Lower lobe of right lung (tissue), 2 donors: Measurements from ENCODE around the gene ASS1. TPM values are rescaled to one million over a fixed set of nuclear protein-coding genes. Genes with fewer than 3 reads are reported as not detected.

Source experiments
- ATAC-seq, 2 donors: fragments of 200-7000 bp; cut with Tn5 transposase; one replicate each; pipeline ENCODE4 v1.9.1; 2020 to 2022; ENCODE audit warnings: mild to moderate bottlenecking in 2 of 2, moderate library complexity in 2 of 2
- DNase-seq: peaks from one replicate; pipeline ENCODE4 v3.0.0-alpha.2; 2020
- H3K27ac ChIP-seq: fragments of 200-600 bp; one replicate; pipeline ENCODE4 v1.8.0; 2022
- H3K27me3 ChIP-seq: fragments of 200-600 bp; one replicate; pipeline ENCODE4 v1.8.0; 2022; ENCODE audit warnings: low read depth
- H3K36me3 ChIP-seq: fragments of 200-600 bp; one replicate; pipeline ENCODE4 v1.8.0; 2022; ENCODE audit warnings: mild to moderate bottlenecking
- H3K4me1 ChIP-seq: fragments of 200-600 bp; one replicate; pipeline ENCODE4 v1.8.0; 2022
- H3K4me3 ChIP-seq: fragments of 200-600 bp; one replicate; pipeline ENCODE4 v1.8.0; 2022; ENCODE audit warnings: mild to moderate bottlenecking
- H3K9me3 ChIP-seq: fragments of 200-600 bp; one replicate; pipeline ENCODE4 v1.8.0; 2022
- intact Hi-C: fragments of 100-400 bp; cut with DNase I; formaldehyde crosslinking; loops from one replicate; pipeline ENCODE4 v1.11.0; 2022
- total RNA-seq: library from RNA; stranded (reverse); fragmentation: NEBNext Ultra II Directional; extraction: Animal tissue kit (Norgen Biotek cat#: 25700); gene quantifications from one replicate; pipeline ENCODE4 v1.2.1, GENCODE V29; 2021
- TF ChIP-seq, protein P1 (sequence below): fragments of 200-600 bp; IDR thresholded peaks from one replicate; pipeline ENCODE4 v1.8.0; 2022; ENCODE audit warnings: antibody characterized with exemption, mild to moderate bottlenecking
- donor health status: DM: no; HTN: yes; CAD: no; lungs with severe emphysema.

ASS1 gene
- total RNA-seq, 1 donor from 2014 or later, result 75.2 TPM

DNA sequence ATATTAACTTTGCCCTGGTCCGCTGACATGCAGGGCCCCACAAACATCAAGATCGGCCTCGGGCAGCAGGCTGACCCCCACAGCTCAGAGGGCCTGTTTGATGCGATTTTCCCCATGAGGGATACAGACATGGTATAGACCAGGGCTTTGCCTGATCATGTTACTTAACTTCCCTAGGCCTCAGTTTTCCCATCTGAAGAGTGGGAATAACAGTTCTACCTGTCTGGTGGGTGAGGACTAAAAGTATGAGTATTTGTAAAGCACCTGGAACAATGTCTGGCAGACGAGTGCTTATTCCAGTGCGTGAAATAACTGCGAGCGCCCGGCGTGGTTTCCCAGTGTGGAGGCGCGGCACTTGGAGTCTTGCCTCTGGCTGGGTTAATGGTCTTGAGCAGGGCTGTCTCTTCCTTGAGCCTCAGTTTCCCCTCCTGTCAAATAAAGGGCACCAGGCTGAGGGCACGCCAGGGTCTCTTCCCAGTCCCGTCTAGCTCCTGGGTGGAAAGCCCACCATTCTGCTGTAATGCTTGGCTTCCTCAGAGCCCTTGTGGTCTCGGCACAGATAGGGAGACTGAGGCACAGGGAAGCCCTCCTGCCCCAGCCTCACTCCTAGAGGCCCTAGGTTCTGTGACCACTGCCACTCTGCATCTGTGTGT lies 47.2 kb downstream of the ASS1 start:
- Histone ChIP-seq H3K27ac (no peak overlapping the region), H3K9me3 (no peaks in the 10 kb centered on the region), H3K27me3 (no peaks in the 10 kb centered on the region), H3K36me3 (peaks cover 24% of the 10 kb centered on the region), H3K4me1 (no peaks in the 10 kb centered on the region), H3K4me3 (no peak overlapping the region)
- ATAC-seq, result no peak
- intact Hi-C loops, result no loop called here
- TF ChIP-seq, protein P1, sequence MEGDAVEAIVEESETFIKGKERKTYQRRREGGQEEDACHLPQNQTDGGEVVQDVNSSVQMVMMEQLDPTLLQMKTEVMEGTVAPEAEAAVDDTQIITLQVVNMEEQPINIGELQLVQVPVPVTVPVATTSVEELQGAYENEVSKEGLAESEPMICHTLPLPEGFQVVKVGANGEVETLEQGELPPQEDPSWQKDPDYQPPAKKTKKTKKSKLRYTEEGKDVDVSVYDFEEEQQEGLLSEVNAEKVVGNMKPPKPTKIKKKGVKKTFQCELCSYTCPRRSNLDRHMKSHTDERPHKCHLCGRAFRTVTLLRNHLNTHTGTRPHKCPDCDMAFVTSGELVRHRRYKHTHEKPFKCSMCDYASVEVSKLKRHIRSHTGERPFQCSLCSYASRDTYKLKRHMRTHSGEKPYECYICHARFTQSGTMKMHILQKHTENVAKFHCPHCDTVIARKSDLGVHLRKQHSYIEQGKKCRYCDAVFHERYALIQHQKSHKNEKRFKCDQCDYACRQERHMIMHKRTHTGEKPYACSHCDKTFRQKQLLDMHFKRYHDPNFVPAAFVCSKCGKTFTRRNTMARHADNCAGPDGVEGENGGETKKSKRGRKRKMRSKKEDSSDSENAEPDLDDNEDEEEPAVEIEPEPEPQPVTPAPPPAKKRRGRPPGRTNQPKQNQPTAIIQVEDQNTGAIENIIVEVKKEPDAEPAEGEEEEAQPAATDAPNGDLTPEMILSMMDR, result no peak
- DNase-seq, result no peak

DNA sequence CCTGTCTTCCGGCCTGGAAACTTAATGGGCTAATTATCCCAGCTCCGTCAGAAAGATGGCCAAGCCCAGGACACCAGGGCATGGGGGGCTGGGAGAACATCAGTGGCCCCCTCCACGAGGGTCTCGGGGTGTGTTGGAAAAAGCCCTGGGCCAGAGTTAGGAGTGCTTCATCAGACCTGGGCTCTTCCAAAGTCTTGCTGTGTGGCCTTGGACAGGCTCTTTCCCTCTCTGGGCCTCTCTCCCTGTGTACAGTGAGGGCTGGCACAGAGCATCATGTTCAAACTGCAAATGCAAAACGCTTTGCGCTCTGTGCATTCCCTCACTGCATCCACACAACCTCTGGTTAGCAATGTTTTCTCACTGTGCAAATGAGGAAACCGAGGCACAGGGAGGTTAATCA lies 48.3 kb downstream of the ASS1 start:
- TF ChIP-seq, protein P1, result no peak
- H3K36me3 ChIP-seq, result peaks cover 32% of the 10 kb centered on the region
- no peak overlapping the region for H3K4me3 ChIP-seq
- DNase-seq (no peak), ATAC-seq (no peak)
- intact Hi-C loops, result no loop called here
- no peak overlapping the region for H3K27ac ChIP-seq
- H3K27me3 ChIP-seq, result no peaks in the 10 kb centered on the region
- no peaks in the 10 kb centered on the region for H3K9me3 ChIP-seq
- H3K4me1 ChIP-seq, result no peaks in the 10 kb centered on the region

- no peak for ATAC-seq
- H3K4me1 ChIP-seq, result no peaks in the 10 kb centered on the region
- no peaks in the 10 kb centered on the region for H3K27me3 ChIP-seq
- DNase-seq, result no peak
- peaks cover 34% of the 10 kb centered on the region for H3K36me3 ChIP-seq
- TF ChIP-seq, protein P1, result no peak
- no peak overlapping the region for H3K4me3 ChIP-seq
- no peak overlapping the region for H3K27ac ChIP-seq
- intact Hi-C loops, result no loop called here
- no peaks in the 10 kb centered on the region for H3K9me3 ChIP-seq
Observed at GRCh38 chr9:130493476-130493875, 48.7 kb downstream of the ASS1 start.

DNA sequence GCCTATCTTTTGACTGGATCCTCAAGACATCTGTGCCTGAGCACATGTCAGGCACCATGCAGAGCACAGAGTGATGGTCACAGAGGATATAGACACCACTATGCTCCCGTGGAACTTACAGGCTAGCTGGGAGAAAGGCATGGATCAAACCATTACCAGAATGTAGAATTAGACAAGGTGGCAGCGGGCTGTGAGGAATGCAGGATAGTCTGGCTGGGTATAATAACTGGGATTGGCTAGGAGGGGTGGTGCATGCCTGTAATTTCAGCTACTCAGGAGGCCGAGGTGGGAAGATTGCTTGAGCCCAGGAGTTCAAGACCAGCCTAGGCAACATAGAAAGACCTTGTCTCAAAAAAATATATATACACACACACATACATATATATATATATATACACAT lies 50.3 kb downstream of the ASS1 start:
- ATAC-seq (no peak), DNase-seq (no peak)
- no peaks in the 10 kb centered on the region for H3K9me3 ChIP-seq
- intact Hi-C loops, result no loop called here
- H3K4me1 ChIP-seq, result no peaks in the 10 kb centered on the region
- peaks cover 32% of the 10 kb centered on the region for H3K36me3 ChIP-seq
- no peak overlapping the region for H3K27ac ChIP-seq
- no peaks in the 10 kb centered on the region for H3K27me3 ChIP-seq
- TF ChIP-seq, protein P1, result no peak
- no peak overlapping the region for H3K4me3 ChIP-seq

DNA sequence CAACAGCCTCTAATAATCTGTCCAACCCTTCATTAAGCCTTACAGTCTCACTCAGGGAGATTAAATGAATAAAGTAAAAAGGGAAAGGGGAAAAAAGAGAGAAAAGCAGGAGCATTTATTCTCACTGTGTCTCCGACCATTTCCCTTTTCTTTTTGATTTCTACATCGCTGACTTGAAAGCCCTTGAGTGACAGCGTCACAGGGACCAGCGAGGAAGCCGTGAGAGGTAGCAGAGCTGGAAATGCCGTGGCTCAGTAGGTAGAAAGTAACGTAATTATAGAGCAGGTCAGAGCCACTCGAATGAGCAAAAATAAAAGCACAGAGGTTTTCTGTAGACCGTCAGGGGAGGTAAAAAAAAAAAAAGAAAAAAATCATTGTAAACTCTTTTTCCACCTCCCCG lies 52.4 kb downstream of the ASS1 start:
- Histone ChIP-seq H3K9me3 (no peaks in the 10 kb centered on the region), H3K4me3 (no peak overlapping the region), H3K27ac (no peak overlapping the region), H3K27me3 (no peaks in the 10 kb centered on the region), H3K36me3 (peaks cover 33% of the 10 kb centered on the region), H3K4me1 (no peaks in the 10 kb centered on the region)
- ATAC-seq (no peak), DNase-seq (no peak)
- intact Hi-C loops, result no loop called here
- TF ChIP-seq, protein P1, result no peak
